Activated CD8-positive, alpha-beta memory T cell treated with anti-CD3 and anti-CD28 coated beads, Interleukin-2, amount 10 ng/mL, durations not matched to agents 7 days and 5 days (primary cell): ENCODE results near the gene INVS. TPM values are rescaled to one million over a fixed set of nuclear protein-coding genes. Genes with fewer than 3 reads are reported as not detected.
"Not testable (repeated sequence)": the region's sequence is repeated elsewhere in the genome, so short reads cannot be mapped to it uniquely, and the experiment has no call there.

ENCODE experiments used
- ATAC-seq: fragments of 150-1000 bp; cut with Tn5 transposase; one replicate; pipeline ENCODE4 v1.10.0; 2021; ENCODE audit warnings: moderate library complexity
- CTCF ChIA-PET: fragments of 350-600 bp; sonication (Branson Sonifier 250); formaldehyde crosslinking; loops from one replicate; lab custom pipeline; 2021; ENCODE audit warnings: antibody characterized with exemption; lab: Charles Lee
- DNase-seq: peaks from one replicate; pipeline ENCODE4 v3.0.0-alpha.2; 2020
- H3K27ac Mint-ChIP-seq: one replicate; pipeline ENCODE4 v1.8.0; 2021; ENCODE audit warnings: mild to moderate bottlenecking, mixed read lengths
- H3K27me3 Mint-ChIP-seq: one replicate; pipeline ENCODE4 v1.8.0; 2021; ENCODE audit warnings: mixed read lengths
- H3K36me3 Mint-ChIP-seq: one replicate; pipeline ENCODE4 v1.8.0; 2021; ENCODE audit warnings: mild to moderate bottlenecking, mixed read lengths
- H3K4me1 Mint-ChIP-seq: one replicate; pipeline ENCODE4 v1.8.0; 2021; ENCODE audit warnings: mixed read lengths
- H3K4me3 Mint-ChIP-seq: one replicate; pipeline ENCODE4 v1.8.0; 2021; ENCODE audit warnings: mild to moderate bottlenecking, moderate library complexity, mixed read lengths
- H3K9me3 Mint-ChIP-seq: one replicate; pipeline ENCODE4 v1.8.0; 2022; ENCODE audit warnings: low read depth, mixed read lengths
- total RNA-seq, 2 experiments: library from RNA; stranded (reverse); gene quantifications; one replicate each; pipeline ENCODE4 v1.2.3, GENCODE V29; 2021

Gene INVS
- total RNA-seq, 2 experiments from 2014 or later = 21.3 TPM

DNA sequence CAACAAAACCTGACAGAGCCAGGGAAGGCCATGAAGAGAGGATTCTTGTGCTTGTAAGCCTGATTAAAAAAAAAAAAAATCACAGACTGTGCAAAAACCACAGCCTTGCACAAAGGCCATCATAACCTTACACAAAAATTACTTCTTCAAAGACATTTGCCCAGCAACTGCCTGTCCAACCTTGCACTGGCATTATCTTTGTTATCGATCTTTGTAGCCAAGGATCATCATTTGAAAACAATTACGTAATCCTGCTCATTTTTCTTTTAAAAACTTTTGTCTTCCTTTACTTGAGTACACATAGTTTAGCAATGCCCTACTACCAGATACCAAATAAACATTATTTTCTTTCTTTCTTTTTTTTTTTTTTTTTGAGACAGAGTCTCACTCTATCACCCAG, 128.6 kb downstream of the INVS start:
- Mint-ChIP-seq H3K9me3 (no peaks in the 10 kb centered on the region), H3K36me3 (peaks cover 19% of the 10 kb centered on the region), H3K4me3 (no peak overlapping the region), H3K27ac (no peak overlapping the region), H3K4me1 (peaks cover 5% of the 10 kb centered on the region), H3K27me3 (no peaks in the 10 kb centered on the region)
- ATAC-seq (no peak), DNase-seq (no peak)
- CTCF ChIA-PET = no interaction called here

DNA sequence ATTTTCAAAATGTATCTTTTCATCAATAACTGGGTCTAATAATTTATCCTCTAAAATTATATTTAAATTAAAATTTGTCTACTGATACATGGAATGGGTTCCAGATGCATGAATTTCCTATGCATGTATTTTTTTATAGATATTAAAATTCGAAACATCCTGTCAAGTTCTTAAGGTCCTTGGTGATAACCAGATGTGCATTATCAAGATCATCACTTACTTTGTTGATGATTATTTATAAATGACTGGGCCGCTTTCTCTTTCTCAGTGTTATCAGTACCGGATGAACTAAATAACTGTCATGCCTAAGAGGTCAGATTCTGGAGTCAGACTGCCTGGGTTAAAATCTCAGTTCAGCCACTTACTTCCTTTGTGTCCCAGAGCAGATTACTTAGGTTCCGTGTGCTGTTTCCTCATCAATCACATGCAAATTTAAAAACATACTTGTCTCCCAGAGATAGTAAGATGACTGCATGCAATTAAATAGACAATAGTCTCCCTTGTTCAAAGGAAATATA, 129.4 kb downstream of the INVS start:
- Mint-ChIP-seq H3K27ac (no peak overlapping the region), H3K4me1 (peaks cover 3% of the 10 kb centered on the region), H3K27me3 (no peaks in the 10 kb centered on the region), H3K4me3 (no peak overlapping the region), H3K36me3 (peaks cover 25% of the 10 kb centered on the region), H3K9me3 (peaks cover 2% of the 10 kb centered on the region)
- DNase-seq = no peak
- CTCF ChIA-PET = no interaction called here
- no peak for ATAC-seq

DNA sequence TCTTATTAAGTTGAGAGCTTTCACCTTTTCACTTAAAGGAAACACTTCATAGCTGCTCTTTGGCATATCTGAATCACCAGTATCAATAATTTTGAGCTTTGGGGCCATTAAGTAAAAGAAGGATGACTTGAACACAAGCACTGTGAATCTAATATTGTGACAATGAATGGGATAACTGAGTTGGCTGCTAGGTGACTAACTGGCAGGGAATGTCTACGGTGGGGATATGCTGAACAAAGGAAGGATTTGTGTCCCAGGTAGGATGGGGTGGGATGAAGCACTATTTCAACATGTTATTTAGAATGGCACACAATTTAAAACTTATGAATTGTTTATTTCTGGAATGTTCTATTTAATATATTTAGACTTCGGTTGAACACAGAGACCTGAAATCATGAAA, 130.1 kb downstream of the INVS start:
- Mint-ChIP-seq H3K27me3 (no peaks in the 10 kb centered on the region), H3K4me3 (no peak overlapping the region)
- DNase-seq = no peak

DNA sequence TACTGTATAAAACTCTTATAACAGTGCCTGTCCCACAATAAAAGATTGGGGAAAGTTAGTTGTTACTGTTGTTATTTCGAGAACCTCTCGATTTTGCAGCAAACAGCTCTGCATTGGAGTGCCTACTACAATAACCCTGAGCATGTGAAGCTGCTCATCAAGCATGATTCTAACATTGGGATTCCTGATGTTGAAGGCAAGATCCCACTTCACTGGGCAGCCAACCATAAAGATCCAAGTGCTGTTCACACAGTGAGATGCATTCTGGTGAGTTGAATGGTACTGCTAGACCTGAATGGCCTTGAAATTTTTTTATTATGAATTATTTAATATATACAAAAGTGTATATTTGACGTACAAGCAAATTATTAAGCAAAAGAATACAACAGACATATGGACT, 130.5 kb downstream of the INVS start:
- Mint-ChIP-seq H3K9me3 (peaks cover 2% of the 10 kb centered on the region), H3K36me3 (peaks cover 32% of the 10 kb centered on the region), H3K27me3 (no peaks in the 10 kb centered on the region), H3K4me1 (no peaks in the 10 kb centered on the region), H3K4me3 (no peak overlapping the region), H3K27ac (no peak overlapping the region)
- CTCF ChIA-PET = no interaction called here
- no peak for ATAC-seq
- no peak for DNase-seq

More for the DNA sequence above, 130.1 kb downstream of the INVS start:
- H3K27ac Mint-ChIP-seq = no peak overlapping the region
- no peak for ATAC-seq
- H3K4me1 Mint-ChIP-seq = no peaks in the 10 kb centered on the region
- H3K9me3 Mint-ChIP-seq = peaks cover 2% of the 10 kb centered on the region
- peaks cover 27% of the 10 kb centered on the region for H3K36me3 Mint-ChIP-seq
- CTCF ChIA-PET = no interaction called here

DNA sequence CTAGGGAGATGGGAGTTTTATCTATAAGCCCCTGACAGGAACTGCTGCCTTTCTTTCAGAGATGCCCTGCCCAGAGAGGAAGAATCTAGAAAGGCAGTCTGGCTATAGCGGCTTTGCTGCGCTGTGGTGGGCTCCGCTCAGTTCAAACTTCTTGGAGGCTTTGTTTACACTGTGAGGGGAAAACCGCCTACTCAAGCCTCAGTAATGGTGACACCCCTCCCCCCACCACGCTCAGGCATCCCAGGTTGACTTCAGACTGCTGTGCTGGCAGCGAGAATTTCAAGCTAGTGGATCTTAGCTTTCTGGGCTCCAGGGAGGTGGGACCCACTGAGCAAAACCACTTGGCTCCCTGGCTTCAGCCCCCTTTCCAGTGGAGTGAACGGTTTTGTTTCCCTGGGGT, 137.9 kb downstream of the INVS start:
- H3K27me3 Mint-ChIP-seq, H3K4me1 Mint-ChIP-seq, H3K27ac Mint-ChIP-seq, CTCF ChIA-PET, ATAC-seq, H3K9me3 Mint-ChIP-seq, H3K4me3 Mint-ChIP-seq, DNase-seq: not testable (repeated sequence)
- peaks cover 35% of the 10 kb centered on the region for H3K36me3 Mint-ChIP-seq

DNA sequence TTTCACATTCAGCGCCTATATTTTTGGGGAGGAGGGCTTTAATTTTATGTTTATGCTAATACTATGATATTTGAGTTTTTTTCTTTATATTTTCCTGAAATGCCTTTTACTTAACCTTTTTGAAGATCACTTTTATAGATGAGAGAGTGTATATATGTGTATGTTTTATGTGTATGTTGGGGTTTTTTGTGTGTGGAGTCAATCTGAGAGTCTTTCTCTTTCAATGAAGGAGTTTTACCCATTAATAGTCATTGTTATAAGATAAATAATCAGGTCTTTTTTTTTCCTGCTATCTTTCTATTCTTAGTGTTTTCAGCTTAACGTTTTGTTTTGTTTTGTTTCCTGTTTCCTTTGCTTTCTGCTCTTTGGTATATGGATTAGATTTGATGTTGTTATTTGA, 141.5 kb downstream of the INVS start:
- Mint-ChIP-seq H3K9me3 (no peaks in the 10 kb centered on the region), H3K27ac (no peak overlapping the region), H3K4me1 (peaks cover 2% of the 10 kb centered on the region), H3K27me3 (no peaks in the 10 kb centered on the region), H3K4me3 (no peak overlapping the region), H3K36me3 (peaks cover 23% of the 10 kb centered on the region)
- CTCF ChIA-PET = no interaction called here
- no peak for DNase-seq
- ATAC-seq = no peak

DNA sequence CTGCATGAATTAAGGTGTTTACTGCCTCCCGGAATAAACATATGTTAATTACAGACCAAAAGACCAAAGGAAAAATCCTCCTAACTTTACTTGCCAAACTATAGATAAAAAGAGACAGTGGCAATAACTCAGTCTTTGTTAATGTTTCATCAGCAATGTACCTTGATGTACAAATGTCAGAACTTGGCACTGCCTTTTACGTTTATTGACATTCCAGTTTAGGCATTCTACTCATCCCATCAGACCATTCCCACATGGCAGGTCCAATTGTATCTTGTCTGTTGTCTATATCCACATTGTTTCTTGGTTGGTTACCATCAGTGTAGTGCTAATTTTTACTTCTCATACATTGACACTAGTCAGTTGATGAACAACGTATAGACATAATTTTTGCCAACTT, 168.2 kb downstream of the INVS start:
- H3K4me1 Mint-ChIP-seq = no peaks in the 10 kb centered on the region
- H3K36me3 Mint-ChIP-seq = peaks cover 16% of the 10 kb centered on the region

DNA sequence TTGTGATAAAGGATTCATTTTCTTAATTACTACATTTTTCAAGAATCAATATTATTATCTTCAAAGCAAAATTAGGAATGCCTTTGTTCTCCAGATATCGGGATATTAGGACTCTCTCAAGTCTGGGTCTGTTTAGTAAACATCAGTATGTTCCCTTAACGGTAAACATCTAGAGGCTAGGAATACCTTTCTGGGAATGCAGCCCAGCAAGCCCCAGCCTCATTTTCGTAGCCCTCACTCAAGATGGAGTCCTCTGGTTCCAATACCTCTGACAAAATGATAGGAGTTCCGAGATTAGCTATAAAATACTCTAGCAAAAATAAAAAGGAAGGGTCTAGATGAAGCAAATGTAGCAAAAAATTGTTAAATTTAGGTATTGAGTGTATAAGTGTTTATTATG, 169.2 kb downstream of the INVS start:
- H3K27me3 Mint-ChIP-seq = no peaks in the 10 kb centered on the region
- CTCF ChIA-PET = no interaction called here
- H3K27ac Mint-ChIP-seq = no peak overlapping the region
- H3K4me3 Mint-ChIP-seq = no peak overlapping the region
- DNase-seq = no peak
- peaks cover 21% of the 10 kb centered on the region for H3K36me3 Mint-ChIP-seq
- no peaks in the 10 kb centered on the region for H3K9me3 Mint-ChIP-seq
- ATAC-seq = no peak
- H3K4me1 Mint-ChIP-seq = no peaks in the 10 kb centered on the region

More for the DNA sequence above, 168.2 kb downstream of the INVS start:
- DNase-seq = no peak
- ATAC-seq = no peak
- CTCF ChIA-PET = no interaction called here
- H3K9me3 Mint-ChIP-seq = no peaks in the 10 kb centered on the region
- no peak overlapping the region for H3K4me3 Mint-ChIP-seq
- H3K27ac Mint-ChIP-seq = no peak overlapping the region
- no peaks in the 10 kb centered on the region for H3K27me3 Mint-ChIP-seq

DNA sequence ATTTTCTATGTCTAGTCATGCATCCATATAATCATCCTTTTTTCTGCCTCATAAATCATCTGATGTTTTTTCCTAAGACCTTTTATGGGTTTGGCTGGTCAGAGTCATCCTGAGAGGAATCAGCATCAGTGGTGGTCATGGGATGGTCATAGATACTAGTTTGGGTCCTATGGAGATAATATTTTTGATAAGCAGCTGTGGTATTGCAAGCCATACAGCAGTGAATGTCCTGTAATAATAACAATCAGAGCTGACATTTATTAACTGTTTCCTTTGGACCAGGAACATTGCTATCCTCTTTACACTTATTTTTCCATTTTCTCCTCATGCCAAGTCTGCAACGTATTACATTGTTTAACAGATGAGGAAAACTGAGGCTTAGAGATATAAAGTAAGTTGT, 170.6 kb downstream of the INVS start:
- Mint-ChIP-seq H3K27me3 (no peaks in the 10 kb centered on the region), H3K4me1 (no peaks in the 10 kb centered on the region), H3K27ac (no peak overlapping the region), H3K36me3 (peaks cover 19% of the 10 kb centered on the region), H3K4me3 (no peak overlapping the region), H3K9me3 (no peaks in the 10 kb centered on the region)
- CTCF ChIA-PET = no interaction called here
- ATAC-seq (no peak), DNase-seq (no peak)

DNA sequence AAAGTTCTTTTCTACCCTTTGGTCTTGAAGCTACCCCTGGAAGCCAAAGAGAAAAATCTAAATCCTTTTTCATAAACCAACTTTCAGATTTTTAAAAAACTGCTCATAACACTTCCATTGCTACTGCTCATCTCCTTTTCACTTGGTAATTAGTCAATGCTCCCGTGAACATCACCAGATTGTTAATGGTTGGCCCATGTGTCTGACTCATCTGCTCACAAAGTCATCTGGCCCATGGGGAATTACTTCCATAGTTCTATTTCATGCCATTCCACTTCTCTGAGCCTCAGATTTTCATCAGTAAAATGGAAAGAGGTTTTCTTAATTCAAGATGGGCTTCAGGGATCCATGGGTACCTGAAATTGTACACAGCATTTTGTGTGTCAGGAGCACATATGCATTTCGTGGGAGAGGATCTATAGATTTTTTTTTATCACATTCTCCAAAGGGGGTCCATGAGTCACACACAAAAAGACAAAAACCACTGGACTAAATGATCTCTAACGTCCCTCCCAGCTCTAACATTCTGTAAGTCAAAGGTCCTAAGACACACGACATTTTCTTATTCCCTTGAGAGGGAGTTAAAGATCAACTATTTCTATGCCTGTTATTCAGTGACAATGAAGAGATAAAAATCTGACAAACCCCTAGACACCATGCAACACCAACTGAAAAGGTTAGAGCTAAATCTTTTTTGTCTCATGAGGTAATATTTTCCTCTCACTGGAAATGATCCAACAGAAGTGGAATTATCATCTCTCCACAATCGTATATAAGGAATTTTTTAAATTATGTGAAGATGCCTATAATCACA, 178.3 kb downstream of the INVS start:
- Mint-ChIP-seq H3K36me3 (peaks cover 28% of the 10 kb centered on the region), H3K4me3 (no peak overlapping the region), H3K9me3 (no peaks in the 10 kb centered on the region), H3K27ac (no peak overlapping the region), H3K4me1 (no peaks in the 10 kb centered on the region), H3K27me3 (no peaks in the 10 kb centered on the region)
- CTCF ChIA-PET = no interaction called here
- ATAC-seq (no peak), DNase-seq (no peak)

DNA sequence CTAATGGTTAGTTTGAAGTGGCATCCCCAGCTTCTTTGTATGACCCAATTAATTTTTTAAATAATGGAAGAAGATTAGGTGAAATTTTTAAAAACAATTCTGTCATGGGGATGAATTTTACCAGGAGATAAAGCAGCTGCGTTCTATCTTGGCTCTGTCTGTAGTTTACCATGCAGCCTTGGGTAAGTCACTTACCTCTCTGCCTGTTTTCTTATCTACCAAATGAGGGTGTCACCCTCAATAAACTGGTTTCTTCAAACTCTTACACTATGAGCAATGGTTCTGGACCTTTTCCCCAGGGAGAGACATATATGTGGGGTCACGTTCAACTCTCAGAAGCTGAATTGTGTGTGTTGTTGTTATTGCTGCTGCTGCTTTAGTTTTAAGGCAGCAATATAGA, 182.0 kb downstream of the INVS start:
- H3K36me3 Mint-ChIP-seq = peaks cover 39% of the 10 kb centered on the region
- no peaks in the 10 kb centered on the region for H3K4me1 Mint-ChIP-seq
- no peak for DNase-seq
- H3K27me3 Mint-ChIP-seq = no peaks in the 10 kb centered on the region
- H3K27ac Mint-ChIP-seq = no peak overlapping the region
- no peak for ATAC-seq
- peaks cover 6% of the 10 kb centered on the region for H3K9me3 Mint-ChIP-seq
- CTCF ChIA-PET = no interaction called here
- no peak overlapping the region for H3K4me3 Mint-ChIP-seq

DNA sequence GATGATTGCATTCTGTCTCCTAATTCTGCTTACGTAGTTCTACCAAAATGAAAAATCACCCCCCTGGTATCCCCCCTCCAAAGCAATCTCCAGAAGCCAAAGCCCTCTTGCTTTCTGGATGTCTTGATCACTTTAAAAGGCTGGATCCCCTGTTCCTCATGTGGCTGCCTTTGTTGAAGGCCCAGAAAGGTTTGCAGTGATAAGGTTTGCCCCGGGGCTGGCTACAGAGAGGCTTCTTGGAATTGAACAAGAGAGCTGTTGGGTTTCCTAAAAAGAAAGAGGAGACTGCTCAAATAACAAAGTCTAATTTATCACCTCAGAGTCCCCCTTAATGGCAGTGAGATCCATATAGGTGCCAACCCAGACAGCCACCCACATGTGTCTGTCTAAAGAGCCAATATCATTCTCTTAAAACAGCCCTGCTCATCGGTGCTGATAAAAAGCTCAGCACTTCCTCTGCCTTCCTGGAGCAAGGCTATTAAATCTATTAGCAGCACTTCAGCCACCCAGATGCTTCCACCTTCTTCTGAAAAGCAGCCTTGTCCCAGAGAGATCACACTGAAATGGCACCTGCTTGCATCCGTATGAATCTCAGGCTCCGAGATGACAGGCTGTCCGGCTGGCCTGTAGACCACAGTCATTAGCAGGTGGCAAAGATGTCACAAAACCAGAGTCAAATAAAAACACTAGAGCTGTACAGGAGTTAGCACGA, 182.8 kb downstream of the INVS start:
- no peaks in the 10 kb centered on the region for H3K4me1 Mint-ChIP-seq
- peaks cover 6% of the 10 kb centered on the region for H3K9me3 Mint-ChIP-seq
- H3K4me3 Mint-ChIP-seq = no peak overlapping the region
- DNase-seq (no peak), ATAC-seq (no peak)
- no peaks in the 10 kb centered on the region for H3K27me3 Mint-ChIP-seq
- CTCF ChIA-PET = interaction anchor here (0.8 to 1.1 kb wide), 2 partner anchors 15 to 275 kb away, joined by 3 to 4 read pairs; no protein-coding TSS in a partner anchor
- H3K27ac Mint-ChIP-seq = no peak overlapping the region
- peaks cover 40% of the 10 kb centered on the region for H3K36me3 Mint-ChIP-seq

DNA sequence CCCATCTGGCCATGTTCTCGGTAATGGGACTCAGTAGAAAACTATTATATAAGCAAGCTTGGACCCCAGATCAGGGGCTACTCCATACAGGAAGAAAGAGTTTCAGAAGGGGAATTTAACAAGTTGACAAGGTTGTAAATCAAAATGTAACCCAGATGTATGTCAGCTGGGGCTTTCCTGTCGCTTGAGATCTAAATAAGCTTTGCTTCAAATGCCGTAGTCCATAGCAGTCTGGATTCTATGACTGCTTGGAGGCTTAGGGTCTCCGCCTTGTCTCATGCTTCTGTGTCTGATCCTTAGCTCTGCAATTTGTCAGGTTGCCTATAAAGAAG, 183.3 kb downstream of the INVS start:
- Mint-ChIP-seq H3K27me3 (no peaks in the 10 kb centered on the region), H3K9me3 (peaks cover 6% of the 10 kb centered on the region), H3K4me3 (no peak overlapping the region), H3K4me1 (no peaks in the 10 kb centered on the region), H3K36me3 (peaks cover 40% of the 10 kb centered on the region), H3K27ac (no peak overlapping the region)
- CTCF ChIA-PET = interaction anchor here (0.8 to 1.1 kb wide), 2 partner anchors 15 to 276 kb away, joined by 3 to 4 read pairs; no protein-coding TSS in a partner anchor
- ATAC-seq = no peak
- no peak for DNase-seq

DNA sequence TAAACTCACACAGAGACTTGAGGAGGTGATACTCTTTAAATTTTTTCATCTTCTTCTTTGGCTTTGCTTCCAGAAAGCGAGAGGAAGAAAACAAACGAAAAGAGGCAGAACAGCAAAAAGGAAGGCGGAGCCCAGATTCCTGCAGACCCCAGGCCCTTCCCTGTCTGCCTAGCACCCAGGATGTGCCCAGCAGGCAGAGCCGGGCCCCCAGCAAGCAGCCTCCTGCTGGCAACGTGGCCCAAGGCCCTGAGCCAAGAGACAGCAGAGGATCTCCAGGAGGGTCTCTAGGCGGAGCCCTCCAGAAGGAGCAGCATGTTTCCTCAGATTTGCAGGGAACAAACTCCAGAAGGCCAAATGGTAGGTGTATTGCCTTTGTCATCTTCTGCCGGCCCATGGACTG, 185.2 kb downstream of the INVS start:
- no peak for DNase-seq
- CTCF ChIA-PET = no interaction called here
- H3K9me3 Mint-ChIP-seq = peaks cover 6% of the 10 kb centered on the region
- H3K36me3 Mint-ChIP-seq = peaks cover 49% of the 10 kb centered on the region
- no peaks in the 10 kb centered on the region for H3K4me1 Mint-ChIP-seq
- no peak for ATAC-seq
- no peak overlapping the region for H3K27ac Mint-ChIP-seq
- H3K27me3 Mint-ChIP-seq = no peaks in the 10 kb centered on the region
- no peak overlapping the region for H3K4me3 Mint-ChIP-seq
